Epithelial cell of alveolus of lung (primary cell): ENCODE results near the gene ZFP69. TPM values are rescaled to one million over a fixed set of nuclear protein-coding genes. Genes with fewer than 3 reads are reported as not detected.

Source experiments
- total RNA-seq: library from RNA; depleted of rRNA; stranded (reverse); fragments of >200 nt; gene quantifications from 2 replicates; pipeline ENCODE4 v1.2.1, GENCODE V29; 2015

Gene ZFP69
- 3.0 TPM in 2 replicates for total RNA-seq

GRCh38 chr1:40476924-40477677, at the start of gene ZFP69:
TSS of gene ZFP69 (plus strand) at chr1:40477290. CDS start at chr1:40479362, 2,072 bp downstream.

GRCh38 chr1:40449684-40450494, 27.2 kb upstream of the ZFP69 start, which contains the start of gene ZFP69B:
TSS of gene ZFP69B (plus strand) at chr1:40450476. CDS start at chr1:40450962, 486 bp downstream.

GRCh38 chr1:40508375-40509341, 31.6 kb downstream of the ZFP69 start, which contains the start of gene EXO5:
TSS of gene EXO5 (plus strand) at chr1:40508767. CDS start at chr1:40514545, 5,778 bp downstream.

GRCh38 chr1:40531381-40532061, 54.4 kb downstream of the ZFP69 start, which contains the start of gene ZNF684:
TSS of gene ZNF684 (plus strand) at chr1:40531637. CDS start at chr1:40533167, 1,530 bp downstream.

Other genes with a start within 250 kb of the ZFP69 start
- not detected in 2 replicates for gene TMCO2, start 229.4 kb upstream of the ZFP69 start, total RNA-seq
- gene ZMPSTE24, start 219.1 kb upstream of the ZFP69 start, total RNA-seq = 35.9 and 41.8 TPM in 2 replicates
- 3.4 and 10.5 TPM in 2 replicates for gene COL9A2, start 160.0 kb upstream of the ZFP69 start, total RNA-seq
- gene SMAP2, start 103.6 kb upstream of the ZFP69 start, total RNA-seq = 21.3 and 22.0 TPM in 2 replicates
- 0.32 and 4.5 TPM in 2 replicates for gene ZFP69B, start 26.8 kb upstream of the ZFP69 start, total RNA-seq
- 9.1 and 25.4 TPM in 2 replicates for gene EXO5, start 31.5 kb downstream of the ZFP69 start, total RNA-seq
- 4.6 and 5.0 TPM in 2 replicates for gene ZNF684, start 54.3 kb downstream of the ZFP69 start, total RNA-seq
- 0.16 and 0.52 TPM in 2 replicates for gene RIMS3, start 188.4 kb downstream of the ZFP69 start, total RNA-seq
- 32.7 and 38.5 TPM in 2 replicates for gene NFYC, start 214.4 kb downstream of the ZFP69 start, total RNA-seq